ENCODE data around the gene FAM187B.
"Not testable (repeated sequence)": the region's sequence is repeated elsewhere in the genome, so short reads cannot be mapped to it uniquely, and the experiment has no call there.

FAM187B gene

GRCh38 chr19:35202722-35203688, 25.5 kb downstream of the FAM187B start:
- H3K4me3 ChIP-seq (replicated peaks; ENCODE audit: low read depth, low read length), result no peak overlapping the region
- DNase-seq (ENCODE audit: extremely low read depth, low read depth), result no peak
- no peak for TF ChIP-seq CTCF (IDR thresholded peaks at IDR 0.05; ENCODE audit: low read depth, low read length, missing control alignments)

GRCh38 chr19:35199481-35199880, 29.1 kb downstream of the FAM187B start:
- no peak overlapping the region for H3K4me3 ChIP-seq (replicated peaks; ENCODE audit: low read depth, low read length)
- no peak for DNase-seq (ENCODE audit: extremely low read depth, low read depth)
- no peak for TF ChIP-seq CTCF (IDR thresholded peaks at IDR 0.05; ENCODE audit: low read depth, low read length, missing control alignments)

- not testable (repeated sequence) for DNase-seq (ENCODE audit: extremely low read depth, low read depth); H3K4me3 ChIP-seq (replicated peaks; ENCODE audit: low read depth, low read length)
Observed at GRCh38 chr19:35196861-35197260, 31.7 kb downstream of the FAM187B start.

- H3K4me3 ChIP-seq (replicated peaks; ENCODE audit: low read depth, low read length), result no peak overlapping the region
- DNase-seq (ENCODE audit: extremely low read depth, low read depth), result no peak
- TF ChIP-seq CTCF (IDR thresholded peaks at IDR 0.05; ENCODE audit: low read depth, low read length, missing control alignments), result no peak
Observed at GRCh38 chr19:35195830-35196229, 32.7 kb downstream of the FAM187B start.

- DNase-seq (ENCODE audit: extremely low read depth, low read depth), result no peak
- no peak overlapping the region for H3K4me3 ChIP-seq (replicated peaks; ENCODE audit: low read depth, low read length)
- no peak for TF ChIP-seq CTCF (IDR thresholded peaks at IDR 0.05; ENCODE audit: low read depth, low read length, missing control alignments)
Observed at GRCh38 chr19:35194012-35194984, 34.2 kb downstream of the FAM187B start.

- no peak for TF ChIP-seq CTCF (IDR thresholded peaks at IDR 0.05; ENCODE audit: low read depth, low read length, missing control alignments)
- no peak for DNase-seq (ENCODE audit: extremely low read depth, low read depth)
- H3K4me3 ChIP-seq (replicated peaks; ENCODE audit: low read depth, low read length), result no peak overlapping the region
Observed at GRCh38 chr19:35184884-35185283, 43.7 kb downstream of the FAM187B start.

- no peak for TF ChIP-seq CTCF (IDR thresholded peaks at IDR 0.05; ENCODE audit: low read depth, low read length, missing control alignments)
- DNase-seq (ENCODE audit: extremely low read depth, low read depth), result no peak
Observed at GRCh38 chr19:35184267-35184666, 44.3 kb downstream of the FAM187B start.

More at GRCh38 chr19:35184267-35184666, 44.3 kb downstream of the FAM187B start:
- no peak overlapping the region for H3K4me3 ChIP-seq (replicated peaks; ENCODE audit: low read depth, low read length)

Data from HFF-Myc (cell line).